ENCODE data around the gene USP34. TPM values are rescaled to one million over a fixed set of nuclear protein-coding genes. Genes with fewer than 3 reads are reported as not detected.

Gene USP34
- total and polyA plus RNA-seq, 4 donors: 13.4 to 82.7 (median 51.1) TPM

DNA sequence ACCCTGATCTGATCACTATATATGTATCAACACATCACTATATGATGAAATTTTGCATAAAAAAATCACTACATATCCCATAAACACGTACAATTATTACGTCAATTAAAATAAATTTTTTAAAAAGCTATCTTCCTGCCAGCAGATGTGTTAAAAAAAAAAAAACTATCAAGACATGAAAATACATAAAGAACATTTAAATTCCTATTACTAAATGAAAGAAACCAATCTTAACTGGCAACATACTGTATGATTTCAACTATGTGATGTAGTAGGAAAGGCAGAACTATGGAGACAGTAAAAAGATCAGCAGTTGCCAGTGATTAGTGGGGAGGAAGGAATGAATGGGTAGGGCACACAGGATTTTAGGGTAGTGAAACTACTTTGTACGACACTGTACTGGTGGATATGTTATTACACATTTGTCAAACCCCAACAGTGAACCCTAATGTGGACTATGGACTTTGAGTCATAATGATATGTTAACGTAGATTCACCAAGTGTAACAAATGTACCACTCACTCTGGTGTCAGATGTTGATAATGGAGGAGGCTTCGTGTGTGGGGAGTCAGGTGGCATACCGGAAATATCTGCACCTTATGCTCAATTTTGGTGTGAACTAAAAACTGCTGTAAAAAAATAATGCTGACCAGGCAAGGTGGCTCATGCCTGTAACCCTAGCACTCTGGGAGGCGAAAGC, 27.4 kb downstream of the USP34 start:
- H3K27ac ChIP-seq (ENCODE audit: low read depth in 1 of 2, low read length in 2 of 2): peak overlapping the region in 1 of 2 donors; percentile 21
- TF ChIP-seq JUND (IDR thresholded peaks at IDR 0.05) (no peak), HNF4A (conservative IDR thresholded peaks at IDR 0.05) (peak; percentile 83 to 89), SP1 (IDR thresholded peaks at IDR 0.05) (peak; percentile 49), HNF4G (IDR thresholded peaks at IDR 0.05) (peak; percentile 70), RAD21 (IDR thresholded peaks at IDR 0.05) (no peak), YY1 (IDR thresholded peaks at IDR 0.05) (peak; percentile 29)
- TF ChIP-seq, protein P1, sequence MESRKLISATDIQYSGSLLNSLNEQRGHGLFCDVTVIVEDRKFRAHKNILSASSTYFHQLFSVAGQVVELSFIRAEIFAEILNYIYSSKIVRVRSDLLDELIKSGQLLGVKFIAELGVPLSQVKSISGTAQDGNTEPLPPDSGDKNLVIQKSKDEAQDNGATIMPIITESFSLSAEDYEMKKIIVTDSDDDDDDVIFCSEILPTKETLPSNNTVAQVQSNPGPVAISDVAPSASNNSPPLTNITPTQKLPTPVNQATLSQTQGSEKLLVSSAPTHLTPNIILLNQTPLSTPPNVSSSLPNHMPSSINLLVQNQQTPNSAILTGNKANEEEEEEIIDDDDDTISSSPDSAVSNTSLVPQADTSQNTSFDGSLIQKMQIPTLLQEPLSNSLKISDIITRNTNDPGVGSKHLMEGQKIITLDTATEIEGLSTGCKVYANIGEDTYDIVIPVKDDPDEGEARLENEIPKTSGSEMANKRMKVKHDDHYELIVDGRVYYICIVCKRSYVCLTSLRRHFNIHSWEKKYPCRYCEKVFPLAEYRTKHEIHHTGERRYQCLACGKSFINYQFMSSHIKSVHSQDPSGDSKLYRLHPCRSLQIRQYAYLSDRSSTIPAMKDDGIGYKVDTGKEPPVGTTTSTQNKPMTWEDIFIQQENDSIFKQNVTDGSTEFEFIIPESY (IDR thresholded peaks at IDR 0.05): no peak
- TF ChIP-seq, protein P2, sequence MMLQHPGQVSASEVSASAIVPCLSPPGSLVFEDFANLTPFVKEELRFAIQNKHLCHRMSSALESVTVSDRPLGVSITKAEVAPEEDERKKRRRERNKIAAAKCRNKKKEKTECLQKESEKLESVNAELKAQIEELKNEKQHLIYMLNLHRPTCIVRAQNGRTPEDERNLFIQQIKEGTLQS (IDR thresholded peaks at IDR 0.05): no peak
- TF ChIP-seq, protein P3, sequence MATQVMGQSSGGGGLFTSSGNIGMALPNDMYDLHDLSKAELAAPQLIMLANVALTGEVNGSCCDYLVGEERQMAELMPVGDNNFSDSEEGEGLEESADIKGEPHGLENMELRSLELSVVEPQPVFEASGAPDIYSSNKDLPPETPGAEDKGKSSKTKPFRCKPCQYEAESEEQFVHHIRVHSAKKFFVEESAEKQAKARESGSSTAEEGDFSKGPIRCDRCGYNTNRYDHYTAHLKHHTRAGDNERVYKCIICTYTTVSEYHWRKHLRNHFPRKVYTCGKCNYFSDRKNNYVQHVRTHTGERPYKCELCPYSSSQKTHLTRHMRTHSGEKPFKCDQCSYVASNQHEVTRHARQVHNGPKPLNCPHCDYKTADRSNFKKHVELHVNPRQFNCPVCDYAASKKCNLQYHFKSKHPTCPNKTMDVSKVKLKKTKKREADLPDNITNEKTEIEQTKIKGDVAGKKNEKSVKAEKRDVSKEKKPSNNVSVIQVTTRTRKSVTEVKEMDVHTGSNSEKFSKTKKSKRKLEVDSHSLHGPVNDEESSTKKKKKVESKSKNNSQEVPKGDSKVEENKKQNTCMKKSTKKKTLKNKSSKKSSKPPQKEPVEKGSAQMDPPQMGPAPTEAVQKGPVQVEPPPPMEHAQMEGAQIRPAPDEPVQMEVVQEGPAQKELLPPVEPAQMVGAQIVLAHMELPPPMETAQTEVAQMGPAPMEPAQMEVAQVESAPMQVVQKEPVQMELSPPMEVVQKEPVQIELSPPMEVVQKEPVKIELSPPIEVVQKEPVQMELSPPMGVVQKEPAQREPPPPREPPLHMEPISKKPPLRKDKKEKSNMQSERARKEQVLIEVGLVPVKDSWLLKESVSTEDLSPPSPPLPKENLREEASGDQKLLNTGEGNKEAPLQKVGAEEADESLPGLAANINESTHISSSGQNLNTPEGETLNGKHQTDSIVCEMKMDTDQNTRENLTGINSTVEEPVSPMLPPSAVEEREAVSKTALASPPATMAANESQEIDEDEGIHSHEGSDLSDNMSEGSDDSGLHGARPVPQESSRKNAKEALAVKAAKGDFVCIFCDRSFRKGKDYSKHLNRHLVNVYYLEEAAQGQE (IDR thresholded peaks at IDR 0.05): no peak
- H3K36me3 ChIP-seq (ENCODE audit: control insufficient read depth in 4 of 4, insufficient read depth in 3 of 4, low read depth in 1 of 4, low read length in 3 of 4): no peaks in the 10 kb centered on the region
- WGBS: 66% methylated on average over 7 of the region's 7 CpGs
- H3K9ac ChIP-seq (ENCODE audit: low read depth in 1 of 2, low read length in 2 of 2): no peak overlapping the region
- no peaks in the 10 kb centered on the region for H3K27me3 ChIP-seq (ENCODE audit: control insufficient read depth in 4 of 4, insufficient read depth in 4 of 4, low read length in 3 of 4)
- H3K4me1 ChIP-seq (ENCODE audit: control insufficient read depth in 4 of 4, insufficient read depth in 4 of 4, low read length in 3 of 4): peaks cover 10 to 31% (median 19%) of the 10 kb centered on the region in 4 donors
- DNase-seq (ENCODE audit: low spot score): no peak
- H3K9me3 ChIP-seq (ENCODE audit: control insufficient read depth in 4 of 4, low read length in 3 of 4): no peaks in the 10 kb centered on the region
- H3K4me3 ChIP-seq (ENCODE audit: low read depth in 1 of 3, low read length in 3 of 3): no peak overlapping the region

DNA sequence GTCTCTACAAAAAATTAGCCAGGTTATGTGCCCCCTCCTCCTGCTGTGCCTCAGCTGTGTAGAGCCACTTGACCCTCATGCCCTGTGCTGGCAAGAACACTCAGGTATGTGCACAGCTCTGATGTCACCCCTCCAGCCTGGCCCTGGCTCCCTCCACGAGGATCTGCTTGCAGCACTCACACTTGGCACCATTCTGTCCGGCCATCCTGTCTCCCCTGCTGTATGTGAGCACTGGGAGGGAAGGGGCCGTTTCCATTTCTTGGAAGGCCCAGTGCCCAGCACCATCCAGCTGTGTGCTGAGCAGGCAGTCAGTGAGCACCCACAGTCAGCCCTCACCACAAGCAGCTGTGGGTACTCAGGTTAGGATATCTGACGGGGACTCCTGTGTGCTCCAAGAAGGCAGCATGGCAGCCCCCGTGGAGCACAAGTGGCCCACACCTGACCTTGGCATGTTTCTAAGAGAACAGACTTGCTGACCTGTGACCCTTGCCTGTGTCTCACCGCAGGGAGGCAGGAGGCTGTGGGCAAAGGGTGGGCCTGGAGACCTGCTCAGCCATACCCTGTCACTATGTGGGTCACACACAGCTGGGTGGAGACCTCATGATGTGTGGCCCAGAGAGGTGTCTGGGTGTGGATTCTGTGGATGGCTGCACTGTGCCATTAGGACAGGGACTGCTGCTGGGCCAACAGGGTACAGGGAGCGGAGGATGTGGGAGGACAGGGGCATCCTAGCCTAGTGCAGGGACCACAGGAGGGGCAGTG, 31.5 kb downstream of the USP34 start:
- 58% methylated on average over 7 of the region's 7 CpGs for WGBS
- Histone ChIP-seq H3K4me1 (ENCODE audit: control insufficient read depth in 4 of 4, insufficient read depth in 4 of 4, low read length in 3 of 4) (peaks cover 10 to 46% (median 19%) of the 10 kb centered on the region in 4 donors), H3K27ac (ENCODE audit: low read depth in 1 of 2, low read length in 2 of 2) (peak overlapping the region in 1 of 2 donors; percentile 55), H3K27me3 (ENCODE audit: control insufficient read depth in 4 of 4, insufficient read depth in 4 of 4, low read length in 3 of 4) (no peaks in the 10 kb centered on the region), H3K36me3 (ENCODE audit: control insufficient read depth in 4 of 4, insufficient read depth in 3 of 4, low read depth in 1 of 4, low read length in 3 of 4) (no peaks in the 10 kb centered on the region), H3K9me3 (ENCODE audit: control insufficient read depth in 4 of 4, low read length in 3 of 4) (no peaks in the 10 kb centered on the region), H3K4me3 (ENCODE audit: low read depth in 1 of 3, low read length in 3 of 3) (no peak overlapping the region), H3K9ac (ENCODE audit: low read depth in 1 of 2, low read length in 2 of 2) (no peak overlapping the region)
- TF ChIP-seq, protein P3 (IDR thresholded peaks at IDR 0.05): no peak
- TF ChIP-seq JUND (IDR thresholded peaks at IDR 0.05) (no peak), SP1 (IDR thresholded peaks at IDR 0.05) (no peak), GABPA (IDR thresholded peaks at IDR 0.05 in 1 of 2, conservative IDR thresholded peaks at IDR 0.05 in 1 of 2) (no peak), FOXA2 (IDR thresholded peaks at IDR 0.05) (no peak), RAD21 (IDR thresholded peaks at IDR 0.05) (no peak), HNF4A (conservative IDR thresholded peaks at IDR 0.05) (no peak), YY1 (IDR thresholded peaks at IDR 0.05) (no peak), NR2F2 (IDR thresholded peaks at IDR 0.05) (no peak), RXRA (IDR thresholded peaks at IDR 0.05) (no peak), EGR1 (IDR thresholded peaks at IDR 0.05; ENCODE audit: low read depth in 2 of 2) (no peak), TAF1 (conservative IDR thresholded peaks at IDR 0.05) (no peak)
- TF ChIP-seq, protein P4, sequence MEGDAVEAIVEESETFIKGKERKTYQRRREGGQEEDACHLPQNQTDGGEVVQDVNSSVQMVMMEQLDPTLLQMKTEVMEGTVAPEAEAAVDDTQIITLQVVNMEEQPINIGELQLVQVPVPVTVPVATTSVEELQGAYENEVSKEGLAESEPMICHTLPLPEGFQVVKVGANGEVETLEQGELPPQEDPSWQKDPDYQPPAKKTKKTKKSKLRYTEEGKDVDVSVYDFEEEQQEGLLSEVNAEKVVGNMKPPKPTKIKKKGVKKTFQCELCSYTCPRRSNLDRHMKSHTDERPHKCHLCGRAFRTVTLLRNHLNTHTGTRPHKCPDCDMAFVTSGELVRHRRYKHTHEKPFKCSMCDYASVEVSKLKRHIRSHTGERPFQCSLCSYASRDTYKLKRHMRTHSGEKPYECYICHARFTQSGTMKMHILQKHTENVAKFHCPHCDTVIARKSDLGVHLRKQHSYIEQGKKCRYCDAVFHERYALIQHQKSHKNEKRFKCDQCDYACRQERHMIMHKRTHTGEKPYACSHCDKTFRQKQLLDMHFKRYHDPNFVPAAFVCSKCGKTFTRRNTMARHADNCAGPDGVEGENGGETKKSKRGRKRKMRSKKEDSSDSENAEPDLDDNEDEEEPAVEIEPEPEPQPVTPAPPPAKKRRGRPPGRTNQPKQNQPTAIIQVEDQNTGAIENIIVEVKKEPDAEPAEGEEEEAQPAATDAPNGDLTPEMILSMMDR (IDR thresholded peaks at IDR 0.05; ENCODE audit: low read depth, low read length, missing input control): no peak
- DNase-seq (ENCODE audit: low spot score): no peak

Data from liver (tissue), 9 donors.